Right lobe of liver (tissue), 6 donors: Measurements from ENCODE around the gene TOMM40L. TPM values are rescaled to one million over a fixed set of nuclear protein-coding genes. Genes with fewer than 3 reads are reported as not detected.

Experiments used
- ATAC-seq, 4 donors: fragments of 200-7000 bp; cut with Tn5 transposase; one replicate each; pipeline ENCODE4 v1.9.1; 2020; ENCODE audit warnings: mild to moderate bottlenecking in 4 of 4, moderate library complexity in 4 of 4
- DNase-seq, 3 donors: peaks; one replicate each; pipeline ENCODE4 v3.0.0-alpha.2; 2020
- H3K27ac ChIP-seq, 3 donors: fragments of 200-600 bp; one replicate each; pipeline ENCODE4 v1.8.0; 2022
- H3K27me3 ChIP-seq, 2 donors: fragments of 200-600 bp; one replicate each; pipeline ENCODE4 v1.8.0; 2022
- H3K36me3 ChIP-seq, 4 donors: fragments of 200-600 bp; sonication (generic) in 1 of 4; one replicate each; pipeline versions ENCODE4 v1.5.1 to v1.8.0; 2017 to 2022; ENCODE audit warnings: control low read depth in 1 of 4
- H3K4me1 ChIP-seq, 4 donors: fragments of 200-600 bp; sonication (generic) in 1 of 4; one replicate each; pipeline versions ENCODE4 v1.5.1 to v1.8.0; 2017 to 2022; ENCODE audit warnings: control low read depth in 1 of 4
- H3K4me3 ChIP-seq, 3 donors: fragments of 200-600 bp; one replicate each; pipeline ENCODE4 v1.8.0; 2022
- H3K9me3 ChIP-seq, 4 donors: fragments of 200-600 bp; sonication (generic) in 1 of 4; one replicate each; pipeline versions ENCODE4 v1.5.1 to v1.8.0; 2017 to 2022; ENCODE audit warnings: control low read depth in 1 of 4
- CTCF ChIP-seq, 4 donors: fragments of 200-600 bp in 3 of 4; fragments of 450-650 bp in 1 of 4; IDR thresholded peaks; one replicate each; pipeline versions ENCODE4 v1.5.1 to v1.8.0; 2016 to 2022; ENCODE audit warnings: antibody characterized with exemption in 4 of 4, mild to moderate bottlenecking in 2 of 4
- POLR2A ChIP-seq: fragments of 450-650 bp; IDR thresholded peaks from one replicate; pipeline ENCODE4 v1.6.1; 2017; ENCODE audit warnings: antibody characterized with exemption, mild to moderate bottlenecking
- WGBS: methylation state at CpG from one replicate; pipeline ENCODE4 v1.1.6; 2018; ENCODE audit warnings: low coverage, low lambda C conversion rate; ENCODE audit not compliant: insufficient coverage; ENCODE audit errors: missing lambda C conversion rate; 5-methylcytosine and 5-hydroxymethylcytosine counted together
- intact Hi-C, 2 donors: fragments of 100-400 bp; cut with DNase I; formaldehyde crosslinking; loops; one replicate each; pipeline versions ENCODE4 v1.11.2 to v1.14.1; 2022
- total RNA-seq, 6 experiments: library from RNA; depleted of rRNA in 2 of 6; stranded (reverse); fragments of >200 nt in 2 of 6; fragmentation: NEBNext Ultra II Directional in 3 of 6; extraction: Animal tissue kit (Norgen Biotek cat#: 25700) in 3 of 6; gene quantifications; one replicate each; pipeline versions ENCODE4 v1.1.0 to v1.2.4, GENCODE V29; 2016 to 2023
- donor health status: DM: no; HTN: yes; CAD: no.
- donor health status: DM: no; HTN: no; CAD: no.
- donor health status: DM: no; HTN: no; CAD: no.
- donor health status: DM: no; HTN: yes; CAD: no.
- donor health status: DM: no; HTN: yes; CAD: no.

Gene TOMM40L
- total RNA-seq, 6 experiments from 2014 or later, result 4.3 to 18.5 (median 8.1) TPM

- whole genome bisulfite sequencing, result 1% methylated on average over 8 of the region's 15 CpGs
- Histone ChIP-seq H3K4me1 (peaks cover 0 to 42% (median 5%) of the 10 kb centered on the region in 4 donors), H3K9me3 (no peaks in the 10 kb centered on the region), H3K27me3 (no peaks in the 10 kb centered on the region), H3K36me3 (peaks cover 0 to 32% (median 14%) of the 10 kb centered on the region in 4 donors), H3K27ac (peak overlapping the region; percentile 53 to 73 (median 58)), H3K4me3 (peak overlapping the region; percentile 61 to 73 (median 66))
- ATAC-seq (no peak), DNase-seq (no peak)
- TF ChIP-seq POLR2A, result no peak
- no peak for TF ChIP-seq CTCF (IDR thresholded peaks at IDR 0.05)
- intact Hi-C loops, result no loop called here
Measured at GRCh38 chr1:161226320-161226711, 456 bp downstream of the TOMM40L start.

- Histone ChIP-seq H3K27ac (peak overlapping the region; percentile 53 to 73 (median 58)), H3K9me3 (no peaks in the 10 kb centered on the region), H3K36me3 (peaks cover 0 to 35% (median 17%) of the 10 kb centered on the region in 4 donors), H3K27me3 (no peaks in the 10 kb centered on the region), H3K4me3 (peak overlapping the region; percentile 61 to 73 (median 66)), H3K4me1 (peaks cover 0 to 38% (median 5%) of the 10 kb centered on the region in 4 donors)
- WGBS, result 10% methylated on average over 3 of the region's 3 CpGs
- TF ChIP-seq CTCF (IDR thresholded peaks at IDR 0.05) (no peak), POLR2A (no peak)
- no peak for DNase-seq
- ATAC-seq, result no peak
- intact Hi-C loops, result no loop called here
Measured at GRCh38 chr1:161226759-161227158, 899 bp downstream of the TOMM40L start.

GRCh38 chr1:161227196-161227871 lies 1.5 kb downstream of the TOMM40L start:
- no peaks in the 10 kb centered on the region for H3K27me3 ChIP-seq
- no peaks in the 10 kb centered on the region for H3K9me3 ChIP-seq
- H3K36me3 ChIP-seq, result peaks cover 0 to 40% (median 19%) of the 10 kb centered on the region in 4 donors
- 16% methylated on average over 5 of the region's 11 CpGs for WGBS
- TF ChIP-seq POLR2A (peak; percentile 22), CTCF (IDR thresholded peaks at IDR 0.05) (peak; percentile 93 to 95 (median 93))
- peak overlapping the region; percentile 53 to 73 (median 58) for H3K27ac ChIP-seq
- DNase-seq (peak; percentile 83 to 89 (median 85)), ATAC-seq (peak; percentile 34 to 49 (median 37))
- H3K4me1 ChIP-seq, result peaks cover 0 to 37% (median 5%) of the 10 kb centered on the region in 4 donors
- peak overlapping the region; percentile 61 to 73 (median 66) for H3K4me3 ChIP-seq
- intact Hi-C loops, result no loop called here

GRCh38 chr1:161228032-161228431 lies 2.2 kb downstream of the TOMM40L start:
- TF ChIP-seq POLR2A, result no peak
- no peak for TF ChIP-seq CTCF (IDR thresholded peaks at IDR 0.05)
- ATAC-seq, result no peak
- peaks cover 0 to 37% (median 5%) of the 10 kb centered on the region in 4 donors for H3K4me1 ChIP-seq
- peak overlapping the region in 2 of 3 donors; percentile 58 to 73 for H3K27ac ChIP-seq
- 70% methylated on average over 7 of the region's 7 CpGs for WGBS
- peak in 1 of 3 donors; percentile 57 for DNase-seq
- H3K36me3 ChIP-seq, result peaks cover 0 to 47% (median 23%) of the 10 kb centered on the region in 4 donors
- intact Hi-C loops, result no loop called here
- H3K4me3 ChIP-seq, result no peak overlapping the region
- no peaks in the 10 kb centered on the region for H3K9me3 ChIP-seq
- H3K27me3 ChIP-seq, result no peaks in the 10 kb centered on the region
